ENCODE data around the gene WWC2.

GRCh38 chr4:183337349-183337748 lies 238.3 kb downstream of the WWC2 start:
- TF ChIP-seq CTCF (IDR thresholded peaks at IDR 0.05; ENCODE audit: borderline replicate concordance, extremely low read depth, low read length, poor library complexity, severe bottlenecking) (no peak), EZH2 (IDR thresholded peaks at IDR 0.05; ENCODE audit: borderline replicate concordance, low read depth, low read length, severe bottlenecking) (no peak)
